Tibial nerve (tissue), 4 donors: ENCODE data around the gene SLC35F5. TPM values are rescaled to one million over a fixed set of nuclear protein-coding genes. Genes with fewer than 3 reads are reported as not detected.

Experiments used
- DNase-seq, 2 donors: peaks; one replicate each; pipeline ENCODE4 v3.0.0-alpha.2; 2019; ENCODE audit warnings: low spot score in 2 of 2
- H3K27ac ChIP-seq, 4 donors: fragments of 200-600 bp; sonication (generic) in 3 of 4; one replicate each; pipeline ENCODE4 v1.5.1; 2017 to 2019; ENCODE audit warnings: mild to moderate bottlenecking in 1 of 4
- H3K27me3 ChIP-seq, 2 donors: fragments of 200-600 bp; sonication (generic) in 1 of 2; one replicate each; pipeline versions ENCODE4 v1.5.1 to v1.6.0; 2017 to 2019
- H3K36me3 ChIP-seq, 3 donors: fragments of 200-600 bp; sonication (generic); one replicate each; pipeline ENCODE4 v1.5.1; 2018 to 2019
- H3K4me1 ChIP-seq, 4 donors: fragments of 200-600 bp; sonication (generic) in 3 of 4; one replicate each; pipeline ENCODE4 v1.5.1; 2017 to 2019
- H3K4me3 ChIP-seq, 4 donors: fragments of 200-600 bp; sonication (generic) in 3 of 4; one replicate each; pipeline ENCODE4 v1.5.1; 2017 to 2019; ENCODE audit warnings: mild to moderate bottlenecking in 1 of 4, moderate library complexity in 1 of 4
- H3K9me3 ChIP-seq, 4 donors: fragments of 200-600 bp; sonication (generic) in 3 of 4; one replicate each; pipeline ENCODE4 v1.5.1; 2017 to 2019
- CTCF ChIP-seq, 5 experiments: fragments of 200-600 bp in 3 of 5; fragments of 450-650 bp in 2 of 5; sonication (generic) in 3 of 5; IDR thresholded peaks; one replicate each; pipeline ENCODE4 v1.5.1; 2016 to 2019; ENCODE audit warnings: antibody characterized with exemption in 5 of 5, mild to moderate bottlenecking in 3 of 5, moderate library complexity in 2 of 5
- EP300 ChIP-seq, 2 donors: sonication (generic); formaldehyde crosslinking; IDR thresholded peaks; one replicate each; pipeline ENCODE4 v1.6.1; 2017; ENCODE audit warnings: antibody characterized with exemption in 2 of 2, mild to moderate bottlenecking in 1 of 2
- POLR2A ChIP-seq, 2 donors: fragments of 450-650 bp; IDR thresholded peaks; one replicate each; pipeline ENCODE4 v1.6.1; 2017; ENCODE audit warnings: antibody characterized with exemption in 2 of 2, mild to moderate bottlenecking in 2 of 2, moderate library complexity in 2 of 2
- WGBS, 2 donors: methylation state at CpG; one replicate each; pipeline ENCODE4 v1.1.5; 2018; 5-methylcytosine and 5-hydroxymethylcytosine counted together
- total RNA-seq, 4 donors: library from RNA; depleted of rRNA; stranded (reverse); fragments of >200 nt; gene quantifications; one replicate each; pipeline ENCODE4 v1.1.0, GENCODE V29; 2016

The SLC35F5 gene
- 10 to 100 TPM; 55.5 to 72.2 (median 61.5) TPM for total RNA-seq

GRCh38 chr2:113756355-113757137, at the start of gene SLC35F5:
TSS of gene SLC35F5 (minus strand) at chr2:113756642. CDS start at chr2:113756409, 233 bp downstream.
- H3K36me3 ChIP-seq = peaks cover 0 to 4% (median 0%) of the 10 kb centered on the region in 3 donors
- 1 to 2% methylated on average over 43 to 76 of the region's 76 CpGs for WGBS, 2 donors
- TF ChIP-seq POLR2A (IDR thresholded peaks at IDR 0.05) (peak; percentile 72 to 89), CTCF (IDR thresholded peaks at IDR 0.05) (peak in 1 of 5 experiments; percentile 36), EP300 (IDR thresholded peaks at IDR 0.05) (peak in 1 of 2 donors; percentile 97)
- H3K27me3 ChIP-seq = no peaks in the 10 kb centered on the region
- DNase-seq = peak; percentile 90
- peaks cover 0 to 28% (median 0%) of the 10 kb centered on the region in 4 donors for H3K4me1 ChIP-seq
- no peaks in the 10 kb centered on the region for H3K9me3 ChIP-seq
- H3K4me3 ChIP-seq = peak within 1 kb of the TSS; percentile 67 to 90 (median 86)
- H3K27ac ChIP-seq = peak within 1 kb of the TSS; percentile 75 to 96 (median 94)

- WGBS, 2 donors = 29 to 37% methylated on average over 4 of the region's 4 CpGs
- Histone ChIP-seq H3K9me3 (no peaks in the 10 kb centered on the region), H3K27me3 (no peaks in the 10 kb centered on the region), H3K36me3 (no peaks in the 10 kb centered on the region), H3K27ac (peak overlapping the region in 2 of 4 donors; percentile 2 to 32), H3K4me1 (peaks cover 0 to 4% (median 0%) of the 10 kb centered on the region in 4 donors), H3K4me3 (no peak overlapping the region)
- no peak for DNase-seq
- peak in 1 of 2 donors; percentile 14 for TF ChIP-seq EP300 (IDR thresholded peaks at IDR 0.05)
- peak in 2 of 5 experiments; percentile 7 to 30 for TF ChIP-seq CTCF (IDR thresholded peaks at IDR 0.05)
- no peak for TF ChIP-seq POLR2A (IDR thresholded peaks at IDR 0.05)
Observed at GRCh38 chr2:113799375-113799774, 42.9 kb upstream of the SLC35F5 start.

- H3K27me3 ChIP-seq = no peaks in the 10 kb centered on the region
- 40 to 46% methylated on average over 2 of the region's 2 CpGs for WGBS, 2 donors
- H3K4me3 ChIP-seq = no peak overlapping the region
- no peaks in the 10 kb centered on the region for H3K36me3 ChIP-seq
- no peaks in the 10 kb centered on the region for H3K9me3 ChIP-seq
- TF ChIP-seq CTCF (IDR thresholded peaks at IDR 0.05) (no peak), EP300 (IDR thresholded peaks at IDR 0.05) (no peak), POLR2A (IDR thresholded peaks at IDR 0.05) (no peak)
- no peak for DNase-seq
- H3K4me1 ChIP-seq = peaks cover 0 to 4% (median 0%) of the 10 kb centered on the region in 4 donors
- H3K27ac ChIP-seq = no peak overlapping the region
Observed at GRCh38 chr2:113797237-113797636, 40.8 kb upstream of the SLC35F5 start.

GRCh38 chr2:113796592-113797175, 40.2 kb upstream of the SLC35F5 start:
- Histone ChIP-seq H3K36me3 (no peaks in the 10 kb centered on the region), H3K4me3 (no peak overlapping the region), H3K9me3 (no peaks in the 10 kb centered on the region), H3K27me3 (no peaks in the 10 kb centered on the region), H3K4me1 (peaks cover 0 to 4% (median 0%) of the 10 kb centered on the region in 4 donors), H3K27ac (no peak overlapping the region)
- 47 to 49% methylated on average over 6 of the region's 6 CpGs for WGBS, 2 donors
- DNase-seq = no peak
- TF ChIP-seq CTCF (IDR thresholded peaks at IDR 0.05) (no peak), EP300 (IDR thresholded peaks at IDR 0.05) (no peak), POLR2A (IDR thresholded peaks at IDR 0.05) (no peak)

GRCh38 chr2:113795405-113795920, 39.0 kb upstream of the SLC35F5 start:
- Histone ChIP-seq H3K36me3 (no peaks in the 10 kb centered on the region), H3K9me3 (no peaks in the 10 kb centered on the region), H3K4me3 (no peak overlapping the region), H3K27ac (no peak overlapping the region), H3K4me1 (peaks cover 0 to 4% (median 0%) of the 10 kb centered on the region in 4 donors), H3K27me3 (no peaks in the 10 kb centered on the region)
- no peak for DNase-seq
- 75 to 76% methylated on average over 3 of the region's 3 CpGs for WGBS, 2 donors
- no peak for TF ChIP-seq POLR2A (IDR thresholded peaks at IDR 0.05)
